DMS53 (cell line): ENCODE measurements around the gene NFS1.
"Not testable (repeated sequence)": the region's sequence is repeated elsewhere in the genome, so short reads cannot be mapped to it uniquely, and the experiment has no call there.

Experiments used
- DNase-seq: peaks from one replicate; lab custom pipeline; 2025; lab: John Stamatoyannopoulos, UW

Gene NFS1

GRCh38 chr20:35729836-35730582 lies 30.9 kb upstream of the NFS1 start:
- DNase-seq, result no peak

- no peak for DNase-seq
These were observed 30.2 kb upstream of the NFS1 start for GRCh38 chr20:35729283-35729807.

- DNase-seq, result no peak
These were observed 27.9 kb upstream of the NFS1 start for GRCh38 chr20:35726842-35727711.

GRCh38 chr20:35724321-35725230 lies 25.4 kb upstream of the NFS1 start:
- DNase-seq, result no peak

GRCh38 chr20:35723652-35724320 lies 24.6 kb upstream of the NFS1 start:
- DNase-seq, result not testable (repeated sequence)

GRCh38 chr20:35723275-35723639 lies 24.1 kb upstream of the NFS1 start:
- not testable (repeated sequence) for DNase-seq

- no peak for DNase-seq
These were observed 22.5 kb upstream of the NFS1 start for GRCh38 chr20:35721621-35722020.

- no peak for DNase-seq
These were observed 22.1 kb upstream of the NFS1 start for GRCh38 chr20:35721219-35721618.

- DNase-seq, result no peak
These were observed 21.3 kb upstream of the NFS1 start for GRCh38 chr20:35720165-35721123.

- DNase-seq, result no peak
These were observed 20.6 kb upstream of the NFS1 start for GRCh38 chr20:35719717-35720116.

- DNase-seq, result no peak
These were observed 20.0 kb upstream of the NFS1 start for GRCh38 chr20:35718972-35719635.

GRCh38 chr20:35718321-35718720 lies 19.2 kb upstream of the NFS1 start:
- not testable (repeated sequence) for DNase-seq

GRCh38 chr20:35716330-35716729 lies 17.2 kb upstream of the NFS1 start:
- no peak for DNase-seq

- no peak for DNase-seq
These were observed 16.5 kb upstream of the NFS1 start for GRCh38 chr20:35715652-35716051.

- DNase-seq, result no peak
These were observed 15.0 kb upstream of the NFS1 start for GRCh38 chr20:35714127-35714526.

- not testable (repeated sequence) for DNase-seq
These were observed 14.0 kb upstream of the NFS1 start for GRCh38 chr20:35713120-35713519.

GRCh38 chr20:35711588-35712209 lies 12.5 kb upstream of the NFS1 start:
- no peak for DNase-seq

GRCh38 chr20:35710884-35711587 lies 11.9 kb upstream of the NFS1 start:
- no peak for DNase-seq

- DNase-seq, result no peak
These were observed 10.9 kb upstream of the NFS1 start for GRCh38 chr20:35710039-35710438.
